ENCODE measurements around the gene RIT2. TPM values are rescaled to one million over a fixed set of nuclear protein-coding genes. Genes with fewer than 3 reads are reported as not detected.

RIT2 gene
- total RNA-seq, 1 donor = not detected

- H3K4me3 ChIP-seq (ENCODE audit: low read depth, low read length) = no peak overlapping the region
- peak; percentile 10 for DNase-seq (ENCODE audit: low read depth)
- TF ChIP-seq CTCF (IDR thresholded peaks at IDR 0.05; ENCODE audit: insufficient read depth, low read length) = no peak
Observed at GRCh38 chr18:43060020-43060419, 55.5 kb downstream of the RIT2 start.

GRCh38 chr18:43054815-43055519, 60.5 kb downstream of the RIT2 start:
- TF ChIP-seq CTCF (IDR thresholded peaks at IDR 0.05; ENCODE audit: insufficient read depth, low read length) = no peak
- H3K4me3 ChIP-seq (ENCODE audit: low read depth, low read length) = no peak overlapping the region
- DNase-seq (ENCODE audit: low read depth) = no peak

- H3K4me3 ChIP-seq (ENCODE audit: low read depth, low read length) = no peak overlapping the region
- peak; percentile 55 for DNase-seq (ENCODE audit: low read depth)
- no peak for TF ChIP-seq CTCF (IDR thresholded peaks at IDR 0.05; ENCODE audit: insufficient read depth, low read length)
Observed at GRCh38 chr18:43049021-43049420, 66.5 kb downstream of the RIT2 start.

- no peak for DNase-seq (ENCODE audit: low read depth)
- no peak overlapping the region for H3K4me3 ChIP-seq (ENCODE audit: low read depth, low read length)
- TF ChIP-seq CTCF (IDR thresholded peaks at IDR 0.05; ENCODE audit: insufficient read depth, low read length) = no peak
Observed at GRCh38 chr18:43046322-43046721, 69.2 kb downstream of the RIT2 start.

GRCh38 chr18:43043626-43044025, 71.9 kb downstream of the RIT2 start:
- DNase-seq (ENCODE audit: low read depth) = no peak
- H3K4me3 ChIP-seq (ENCODE audit: low read depth, low read length) = no peak overlapping the region
- TF ChIP-seq CTCF (IDR thresholded peaks at IDR 0.05; ENCODE audit: insufficient read depth, low read length) = no peak

GRCh38 chr18:43040281-43040680, 75.2 kb downstream of the RIT2 start:
- DNase-seq (ENCODE audit: low read depth) = no peak
- no peak overlapping the region for H3K4me3 ChIP-seq (ENCODE audit: low read depth, low read length)
- TF ChIP-seq CTCF (IDR thresholded peaks at IDR 0.05; ENCODE audit: insufficient read depth, low read length) = no peak
